HG03025 (cell line): ENCODE data around the gene SOX5.
"Not testable (repeated sequence)": the region's sequence is repeated elsewhere in the genome, so short reads cannot be mapped to it uniquely, and the experiment has no call there.

ENCODE experiments used
- ATAC-seq: cut with Tn5 transposase; IDR thresholded peaks from one replicate; pipeline ENCODE4 v1.9.1; 2021; ENCODE audit warnings: mild to moderate bottlenecking, moderate library complexity; ENCODE audit not compliant: unreplicated experiment, low FRiP score

Gene SOX5

GRCh38 chr12:23911574-23911973, 37.9 kb downstream of the SOX5 start:
- ATAC-seq, result no peak

GRCh38 chr12:23909551-23909950, 39.9 kb downstream of the SOX5 start:
- no peak for ATAC-seq

- ATAC-seq, result no peak
Observed at GRCh38 chr12:23906329-23906728, 43.1 kb downstream of the SOX5 start.

- no peak for ATAC-seq
Observed at GRCh38 chr12:23899434-23899833, 50.0 kb downstream of the SOX5 start.

- ATAC-seq, result no peak
Observed at GRCh38 chr12:23898121-23898520, 51.3 kb downstream of the SOX5 start.

- ATAC-seq, result no peak
Observed at GRCh38 chr12:23895792-23896218, 53.7 kb downstream of the SOX5 start.

GRCh38 chr12:23893611-23894010, 55.9 kb downstream of the SOX5 start:
- no peak for ATAC-seq

GRCh38 chr12:23891115-23891514, 58.4 kb downstream of the SOX5 start:
- ATAC-seq, result no peak

GRCh38 chr12:23889069-23889440, 60.4 kb downstream of the SOX5 start:
- ATAC-seq, result no peak

GRCh38 chr12:23888396-23889068, 60.9 kb downstream of the SOX5 start:
- ATAC-seq, result no peak

GRCh38 chr12:23887055-23887835, 62.2 kb downstream of the SOX5 start:
- ATAC-seq, result no peak

- ATAC-seq, result no peak
Observed at GRCh38 chr12:23885394-23885793, 64.1 kb downstream of the SOX5 start.

- ATAC-seq, result no peak
Observed at GRCh38 chr12:23884909-23885308, 64.6 kb downstream of the SOX5 start.

- no peak for ATAC-seq
Observed at GRCh38 chr12:23880988-23881387, 68.5 kb downstream of the SOX5 start.

- ATAC-seq, result not testable (repeated sequence)
Observed at GRCh38 chr12:23876618-23877017, 72.9 kb downstream of the SOX5 start.

GRCh38 chr12:23867794-23868193, 81.7 kb downstream of the SOX5 start:
- no peak for ATAC-seq

- no peak for ATAC-seq
Observed at GRCh38 chr12:23862701-23863100, 86.8 kb downstream of the SOX5 start.

- no peak for ATAC-seq
Observed at GRCh38 chr12:23860019-23860418, 89.5 kb downstream of the SOX5 start.

- ATAC-seq, result no peak
Observed at GRCh38 chr12:23857178-23857577, 92.3 kb downstream of the SOX5 start.

GRCh38 chr12:23855813-23856212, 93.7 kb downstream of the SOX5 start:
- no peak for ATAC-seq

- ATAC-seq, result no peak
Observed at GRCh38 chr12:23854598-23854997, 94.9 kb downstream of the SOX5 start.

GRCh38 chr12:23853640-23854039, 95.8 kb downstream of the SOX5 start:
- no peak for ATAC-seq
